Effector memory CD4-positive, alpha-beta T cell (primary cell): ENCODE measurements around the gene TSTD1.
A peak's percentile ranks its signal among the peaks of the same experiment; 100 is the strongest.
"Not testable (repeated sequence)": the region's sequence is repeated elsewhere in the genome, so short reads cannot be mapped to it uniquely, and the experiment has no call there.

Experiments
- DNase-seq, 3 donors: peaks; one replicate each; pipeline ENCODE4 v3.0.0-alpha.2; 2020
- H3K27ac ChIP-seq: 2 replicates; pipeline ENCODE4 v1.7.0; 2013; ENCODE audit warnings: mild to moderate bottlenecking, low read length, moderate library complexity; ENCODE audit not compliant: insufficient read depth, poor library complexity, severe bottlenecking
- H3K27me3 ChIP-seq: replicated peaks from 2 replicates; pipeline ENCODE4 v1.7.0; 2013; ENCODE audit warnings: mild to moderate bottlenecking, low read length; ENCODE audit not compliant: insufficient read depth, control insufficient read depth, poor library complexity, severe bottlenecking
- H3K36me3 ChIP-seq: 2 replicates; pipeline ENCODE4 v1.7.0; 2013; ENCODE audit warnings: mild to moderate bottlenecking, low read length, moderate library complexity; ENCODE audit not compliant: control insufficient read depth, insufficient read depth
- H3K4me1 ChIP-seq: 2 replicates; pipeline ENCODE4 v1.7.0; 2013; ENCODE audit warnings: low read length, mild to moderate bottlenecking; ENCODE audit not compliant: control insufficient read depth, insufficient read depth, poor library complexity, severe bottlenecking
- H3K4me3 ChIP-seq: 2 replicates; pipeline ENCODE4 v1.7.0; 2013; ENCODE audit warnings: low read length, low read depth, mild to moderate bottlenecking; ENCODE audit not compliant: insufficient read depth, poor library complexity, severe bottlenecking
- H3K9me3 ChIP-seq: 2 replicates; pipeline ENCODE4 v1.7.0; 2013; ENCODE audit warnings: mild to moderate bottlenecking, low read length, moderate library complexity; ENCODE audit not compliant: control insufficient read depth

The TSTD1 gene

DNA sequence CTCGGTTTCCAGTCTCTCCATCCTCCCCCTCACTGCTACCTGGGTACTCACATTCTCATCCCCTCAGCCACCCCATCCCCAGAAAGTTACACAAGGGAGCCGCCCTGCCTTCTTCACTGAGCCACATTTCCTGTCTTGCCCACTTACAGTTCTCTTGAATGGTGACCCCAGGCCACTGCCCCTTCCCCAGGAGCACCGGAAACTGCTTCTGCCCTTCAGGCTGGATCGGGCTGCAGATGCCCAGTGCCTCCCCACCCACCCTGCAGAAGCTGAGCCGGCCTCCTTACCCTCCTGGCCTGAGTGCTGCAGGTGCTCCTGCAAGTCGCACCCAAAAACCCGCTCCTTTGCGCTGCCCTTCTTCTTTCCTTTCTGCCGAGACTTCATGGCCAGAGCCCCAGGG is 30.5 kb upstream of the TSTD1 start:
- DNase-seq, result no peak
- peaks cover 53% of the 10 kb centered on the region for H3K4me1 ChIP-seq
- peak overlapping the region; percentile 89 for H3K4me3 ChIP-seq
- H3K27me3 ChIP-seq, result no peaks in the 10 kb centered on the region
- peak overlapping the region; percentile 94 for H3K27ac ChIP-seq
- H3K36me3 ChIP-seq, result peaks cover 4% of the 10 kb centered on the region
- H3K9me3 ChIP-seq, result no peaks in the 10 kb centered on the region

DNA sequence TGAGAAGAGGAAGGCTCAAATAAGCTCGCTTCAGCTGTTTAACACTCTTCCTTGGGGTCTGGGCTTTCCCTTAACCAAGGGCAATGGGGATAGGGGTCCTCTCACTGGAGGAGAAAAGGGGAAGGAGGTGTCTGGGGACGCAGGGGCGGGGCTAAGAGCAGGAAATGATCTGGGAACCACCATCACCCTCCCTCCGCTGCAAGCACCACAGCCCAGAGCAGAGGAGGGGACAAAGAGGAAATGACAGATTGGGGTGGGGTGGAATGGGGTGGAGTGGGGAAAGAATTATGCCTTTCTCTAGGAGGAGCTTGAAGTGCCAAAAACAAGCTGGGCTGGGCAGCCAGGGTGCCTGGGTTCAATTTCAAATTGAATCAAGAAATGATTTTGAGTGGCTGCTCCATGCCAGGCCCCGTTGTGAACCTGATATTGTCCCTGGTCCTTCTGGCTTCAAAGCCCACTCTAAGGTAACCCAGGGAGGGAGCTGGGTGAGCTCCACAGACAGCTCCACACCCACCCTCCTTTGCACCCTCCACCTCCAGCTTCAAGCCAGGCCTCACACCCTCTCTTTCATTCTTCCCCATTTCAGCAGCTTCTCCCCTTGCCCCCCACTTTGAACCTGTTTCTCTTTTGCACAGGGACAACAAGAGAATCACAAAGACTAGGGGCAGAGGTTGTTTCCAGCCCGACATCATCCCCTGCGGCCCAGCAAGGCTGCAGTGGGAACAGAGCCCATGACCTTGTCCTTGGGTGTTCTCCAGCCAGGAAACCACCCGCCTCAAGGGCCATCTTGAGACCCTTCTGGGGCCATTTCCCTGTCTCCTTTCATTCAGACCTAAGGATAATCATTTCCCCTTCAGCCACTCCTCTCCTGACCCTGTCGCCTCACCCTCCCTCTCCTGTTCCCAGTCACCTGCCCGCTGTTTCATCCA is 29.8 kb upstream of the TSTD1 start:
- Histone ChIP-seq H3K4me3 (peak overlapping the region; percentile 89), H3K9me3 (no peaks in the 10 kb centered on the region), H3K36me3 (peaks cover 4% of the 10 kb centered on the region), H3K27me3 (no peaks in the 10 kb centered on the region), H3K4me1 (peaks cover 58% of the 10 kb centered on the region), H3K27ac (peak overlapping the region; percentile 94)
- peak; percentile 77 to 80 (median 79) for DNase-seq

DNA sequence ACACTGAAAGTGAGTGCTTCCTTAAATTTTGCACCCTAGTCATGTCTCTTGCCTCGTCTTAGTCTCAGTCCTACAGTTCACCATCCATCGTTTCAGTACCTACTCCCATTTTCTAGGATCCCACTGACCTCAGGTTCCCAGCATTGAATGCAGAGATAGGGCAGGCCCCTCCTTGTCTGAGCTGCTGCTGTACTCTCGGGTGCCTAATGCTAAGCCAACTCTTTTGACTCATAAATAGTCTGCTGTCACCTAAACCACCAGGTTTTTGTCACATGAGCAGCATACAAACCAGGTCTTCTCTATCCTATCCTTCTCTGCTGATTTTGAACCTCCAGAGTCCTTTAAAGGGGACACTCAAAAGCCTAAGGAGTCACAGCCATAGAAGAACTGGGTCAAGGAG is 27.9 kb upstream of the TSTD1 start:
- H3K27ac ChIP-seq, result peak overlapping the region; percentile 94
- no peaks in the 10 kb centered on the region for H3K9me3 ChIP-seq
- no peak for DNase-seq
- peaks cover 58% of the 10 kb centered on the region for H3K4me1 ChIP-seq
- H3K27me3 ChIP-seq, result no peaks in the 10 kb centered on the region
- peaks cover 4% of the 10 kb centered on the region for H3K36me3 ChIP-seq
- H3K4me3 ChIP-seq, result peak overlapping the region; percentile 33

DNA sequence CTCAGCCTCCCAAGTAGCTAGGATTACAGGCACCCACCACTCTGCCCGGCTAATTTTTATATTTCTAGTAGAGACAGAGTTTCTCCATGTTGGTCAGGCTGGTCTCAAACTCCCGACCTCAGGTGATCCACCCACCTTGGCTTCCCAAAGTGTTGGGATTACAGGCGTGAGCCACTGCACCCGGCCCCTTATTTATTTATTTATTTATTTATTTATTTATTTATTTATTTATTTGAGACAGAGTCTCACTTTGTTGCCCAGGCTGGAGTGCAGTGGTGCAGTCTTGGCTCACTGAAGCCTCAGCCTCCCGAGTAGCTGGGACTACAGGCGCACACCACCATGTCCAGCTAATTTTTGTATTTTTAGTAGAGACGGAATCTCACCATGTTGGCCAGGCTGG is 26.9 kb upstream of the TSTD1 start:
- H3K27me3 ChIP-seq, DNase-seq, H3K9me3 ChIP-seq, H3K27ac ChIP-seq, H3K4me3 ChIP-seq, H3K36me3 ChIP-seq: not testable (repeated sequence)
- H3K4me1 ChIP-seq, result peaks cover 62% of the 10 kb centered on the region

DNA sequence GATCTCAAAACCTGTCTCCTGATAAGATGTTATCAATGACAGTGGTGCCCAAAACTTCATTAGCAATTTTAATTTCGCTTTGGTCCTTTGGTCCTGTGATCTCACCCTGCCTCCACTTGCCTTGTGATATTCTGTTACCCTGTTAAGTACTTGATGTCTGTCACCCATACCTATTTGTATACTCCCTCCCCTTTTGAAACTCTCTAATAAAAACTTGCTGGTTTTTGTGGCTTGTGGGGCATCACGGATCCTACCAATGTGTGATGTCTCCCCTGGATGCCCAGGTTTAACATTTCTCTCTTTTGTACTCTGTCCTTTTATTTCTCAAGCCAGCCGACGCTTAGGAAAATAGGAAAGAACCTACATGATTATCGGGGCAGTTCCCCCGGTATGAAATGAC is 25.2 kb upstream of the TSTD1 start:
- H3K9me3 ChIP-seq, H3K4me3 ChIP-seq, DNase-seq, H3K27me3 ChIP-seq: not testable (repeated sequence)
- Histone ChIP-seq H3K27ac (peak overlapping the region; percentile 46), H3K4me1 (peaks cover 54% of the 10 kb centered on the region), H3K36me3 (peaks cover 18% of the 10 kb centered on the region)

DNA sequence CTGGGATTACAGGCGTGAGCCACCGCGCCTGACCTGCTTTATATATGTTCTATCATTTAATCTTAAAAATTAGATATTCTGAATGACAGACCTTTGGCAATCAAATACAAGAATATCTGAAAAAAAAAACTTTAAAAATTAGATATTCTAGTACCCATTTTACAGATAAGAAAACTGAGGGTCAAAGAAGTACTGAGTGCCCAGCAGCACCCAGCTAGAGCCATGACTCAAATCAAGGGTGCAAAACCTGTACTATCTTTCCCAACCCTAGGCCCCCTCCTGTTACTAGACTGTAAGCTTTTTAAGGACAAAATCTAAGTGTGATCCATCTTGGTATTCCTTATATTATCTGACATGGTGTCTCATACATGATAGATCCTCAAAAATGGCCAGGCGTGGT is 22.7 kb upstream of the TSTD1 start:
- Histone ChIP-seq H3K4me3 (no peak overlapping the region), H3K27me3 (no peaks in the 10 kb centered on the region), H3K27ac (no peak overlapping the region), H3K9me3 (no peaks in the 10 kb centered on the region), H3K36me3 (peaks cover 30% of the 10 kb centered on the region), H3K4me1 (peaks cover 36% of the 10 kb centered on the region)
- DNase-seq, result no peak

DNA sequence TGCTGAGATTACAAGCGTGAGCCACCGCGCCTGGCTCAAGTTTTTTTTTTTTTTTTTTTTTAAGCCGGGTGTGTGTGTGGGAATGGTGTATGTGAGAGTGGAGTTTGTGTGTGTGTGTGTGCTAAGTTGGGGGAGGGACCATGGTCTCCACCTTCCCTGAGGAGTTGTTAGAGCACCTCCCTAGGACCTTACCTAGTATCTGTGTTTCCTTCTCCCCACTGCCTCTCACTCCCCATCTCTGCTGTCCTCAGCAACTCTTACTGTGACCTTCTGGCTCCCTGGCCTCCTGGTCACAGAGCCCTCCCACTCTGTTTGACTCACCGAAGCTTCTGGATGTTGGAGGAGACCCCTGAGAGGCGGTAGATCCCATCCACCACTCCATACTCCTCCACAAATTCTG is 20.5 kb upstream of the TSTD1 start:
- no peak overlapping the region for H3K4me3 ChIP-seq
- H3K4me1 ChIP-seq, result peaks cover 19% of the 10 kb centered on the region
- H3K27me3 ChIP-seq, result no peaks in the 10 kb centered on the region
- H3K36me3 ChIP-seq, result peaks cover 44% of the 10 kb centered on the region
- no peaks in the 10 kb centered on the region for H3K9me3 ChIP-seq
- H3K27ac ChIP-seq, result no peak overlapping the region
- no peak for DNase-seq

DNA sequence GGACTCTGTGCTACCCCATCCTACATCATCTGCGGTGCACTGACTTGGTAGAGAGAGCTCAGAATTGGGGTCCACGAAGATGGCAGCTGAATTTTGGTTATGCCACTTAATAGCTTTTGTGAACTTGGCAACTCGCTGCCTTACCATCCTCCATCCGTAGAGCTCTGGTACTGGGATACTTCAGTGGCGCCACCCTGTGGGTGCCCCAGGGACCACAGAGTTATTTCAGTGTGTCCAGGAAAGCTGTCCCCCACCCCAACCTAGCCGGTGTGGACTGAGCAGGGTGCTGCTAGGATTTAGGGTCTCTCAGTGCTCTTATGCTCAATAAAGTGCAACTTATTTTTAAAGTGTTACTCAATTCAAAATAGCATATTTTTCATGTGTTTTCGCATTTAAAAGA is 16.0 kb upstream of the TSTD1 start:
- Histone ChIP-seq H3K4me3 (no peak overlapping the region), H3K27ac (no peak overlapping the region), H3K9me3 (no peaks in the 10 kb centered on the region), H3K4me1 (peaks cover 4% of the 10 kb centered on the region), H3K36me3 (peaks cover 79% of the 10 kb centered on the region), H3K27me3 (no peaks in the 10 kb centered on the region)
- DNase-seq, result no peak

DNA sequence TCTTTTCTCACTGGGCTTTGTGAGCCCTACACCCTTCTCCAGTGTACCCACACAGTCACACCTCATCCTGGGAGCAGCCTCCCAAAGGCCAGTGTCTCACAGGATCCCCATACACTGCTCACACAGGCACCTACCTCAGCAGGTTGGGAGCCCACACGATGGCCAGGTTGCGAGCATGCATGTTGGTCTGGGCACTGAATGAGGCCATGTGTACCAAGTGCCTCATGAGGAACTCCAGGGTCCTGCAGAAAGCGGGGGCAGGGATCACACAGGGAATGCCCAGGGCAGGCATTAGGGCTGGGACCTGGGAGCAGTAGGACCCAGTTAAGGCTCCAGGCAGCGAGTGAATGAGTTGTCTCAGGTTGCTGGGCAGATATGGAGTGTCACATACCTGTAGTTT is 15.5 kb upstream of the TSTD1 start:
- Histone ChIP-seq H3K4me3 (no peak overlapping the region), H3K4me1 (no peaks in the 10 kb centered on the region), H3K36me3 (peaks cover 79% of the 10 kb centered on the region), H3K27ac (no peak overlapping the region), H3K9me3 (no peaks in the 10 kb centered on the region), H3K27me3 (no peaks in the 10 kb centered on the region)
- no peak for DNase-seq

DNA sequence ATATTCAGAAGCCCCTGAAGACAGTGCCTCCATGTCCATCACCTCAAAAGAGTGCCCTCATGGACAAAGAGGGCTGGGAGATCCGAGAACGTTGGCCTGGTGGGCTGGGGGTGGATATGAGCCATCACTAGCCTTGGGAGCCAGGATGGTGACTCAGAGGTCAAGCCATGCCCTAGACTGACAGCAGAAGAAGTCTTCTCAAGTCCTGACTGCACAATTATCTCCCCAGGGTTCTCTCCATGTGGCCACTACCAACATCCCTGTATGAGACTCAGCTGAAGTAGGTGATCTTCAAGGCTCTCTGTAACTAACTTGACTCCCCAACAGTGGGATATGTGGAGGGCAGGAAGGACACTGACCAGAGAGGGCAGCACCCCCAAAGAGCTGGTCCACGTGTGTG is 14.1 kb upstream of the TSTD1 start:
- Histone ChIP-seq H3K4me3 (no peak overlapping the region), H3K9me3 (no peaks in the 10 kb centered on the region), H3K27me3 (no peaks in the 10 kb centered on the region), H3K27ac (no peak overlapping the region), H3K4me1 (no peaks in the 10 kb centered on the region), H3K36me3 (peaks cover 89% of the 10 kb centered on the region)
- no peak for DNase-seq
